ENCODE measurements around the gene RTN4RL1.

DNA sequence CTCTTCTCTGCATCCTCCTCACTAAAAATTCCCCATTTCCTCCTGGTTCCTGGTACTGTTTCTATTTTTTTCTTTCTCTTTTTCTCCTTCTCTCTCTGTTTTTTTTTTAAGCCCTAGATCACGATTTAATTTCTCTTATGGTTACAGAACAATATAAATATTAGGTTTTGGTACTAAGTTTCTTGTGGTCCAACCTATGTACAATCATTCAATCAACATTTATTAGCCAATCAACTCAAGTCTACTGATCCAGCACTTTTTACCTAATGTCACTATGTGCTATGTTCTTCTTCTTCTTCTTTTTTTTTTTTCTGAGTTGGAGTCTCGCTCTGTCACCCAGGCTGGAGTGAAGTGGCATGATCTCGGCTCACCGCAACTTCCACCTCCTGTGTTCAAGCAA is 12.6 kb downstream of the RTN4RL1 start:
- TF ChIP-seq, protein P1, sequence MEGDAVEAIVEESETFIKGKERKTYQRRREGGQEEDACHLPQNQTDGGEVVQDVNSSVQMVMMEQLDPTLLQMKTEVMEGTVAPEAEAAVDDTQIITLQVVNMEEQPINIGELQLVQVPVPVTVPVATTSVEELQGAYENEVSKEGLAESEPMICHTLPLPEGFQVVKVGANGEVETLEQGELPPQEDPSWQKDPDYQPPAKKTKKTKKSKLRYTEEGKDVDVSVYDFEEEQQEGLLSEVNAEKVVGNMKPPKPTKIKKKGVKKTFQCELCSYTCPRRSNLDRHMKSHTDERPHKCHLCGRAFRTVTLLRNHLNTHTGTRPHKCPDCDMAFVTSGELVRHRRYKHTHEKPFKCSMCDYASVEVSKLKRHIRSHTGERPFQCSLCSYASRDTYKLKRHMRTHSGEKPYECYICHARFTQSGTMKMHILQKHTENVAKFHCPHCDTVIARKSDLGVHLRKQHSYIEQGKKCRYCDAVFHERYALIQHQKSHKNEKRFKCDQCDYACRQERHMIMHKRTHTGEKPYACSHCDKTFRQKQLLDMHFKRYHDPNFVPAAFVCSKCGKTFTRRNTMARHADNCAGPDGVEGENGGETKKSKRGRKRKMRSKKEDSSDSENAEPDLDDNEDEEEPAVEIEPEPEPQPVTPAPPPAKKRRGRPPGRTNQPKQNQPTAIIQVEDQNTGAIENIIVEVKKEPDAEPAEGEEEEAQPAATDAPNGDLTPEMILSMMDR (IDR thresholded peaks at IDR 0.05): no peak
- TF ChIP-seq POLR2A (IDR thresholded peaks at IDR 0.05): no peak
